Cardiac muscle cell (in vitro differentiated cells and primary cell): ENCODE measurements around the gene BPIFB1. TPM values are rescaled to one million over a fixed set of nuclear protein-coding genes. Genes with fewer than 3 reads are reported as not detected.

ENCODE experiments used
- DNase-seq, 2 donors: peaks; one replicate each; pipeline versions ENCODE4 v3.0.0 to v3.0.0-alpha.2; 2010 to 2017; ENCODE audit warnings: low read depth in 1 of 2, low spot score in 1 of 2
- H3K27ac ChIP-seq: fragments of 200-600 bp; sonication (generic); 2 replicates; pipeline ENCODE4 v1.5.1; 2016
- H3K27me3 ChIP-seq: fragments of 200-600 bp; sonication (generic); 2 replicates; pipeline ENCODE4 v1.6.0; 2016; ENCODE audit warnings: control low read depth
- H3K36me3 ChIP-seq: fragments of 200-600 bp; sonication (generic); 2 replicates; pipeline ENCODE4 v1.5.1; 2016; ENCODE audit warnings: control low read depth
- H3K4me1 ChIP-seq: fragments of 200-600 bp; sonication (generic); 2 replicates; pipeline ENCODE4 v1.8.1; 2017; ENCODE audit warnings: low read depth, mild to moderate bottlenecking, mixed run types
- H3K4me3 ChIP-seq: fragments of 200-600 bp; sonication (generic); 2 replicates; pipeline ENCODE4 v1.5.1; 2016; ENCODE audit warnings: mild to moderate bottlenecking
- H3K9me3 ChIP-seq: fragments of 200-600 bp; sonication (generic); 2 replicates; pipeline ENCODE4 v1.5.1; 2017; ENCODE audit warnings: low read depth, mild to moderate bottlenecking, control low read depth
- polyA plus RNA-seq: library from polyadenylated mRNA; unstranded; fragments of >200 nt; fragmentation: Nextera tagmentation; extraction: Ambion mirVana; gene quantifications from 2 replicates; pipeline ENCODE4 v1.2.1, GENCODE V29; 2016
- total RNA-seq: library from RNA; depleted of rRNA; stranded (reverse); fragments of >200 nt; gene quantifications from 2 replicates; pipeline ENCODE4 v1.2.3, GENCODE V29; 2016
- TF ChIP-seq, protein P1 (sequence below): IDR thresholded peaks from 2 replicates; pipeline ENCODE4 v1.5.1; 2012; ENCODE audit warnings: low read depth, mild to moderate bottlenecking, low read length

BPIFB1 gene
- total and polyA plus RNA-seq, 2 experiments from 2014 or later, result not detected

DNA sequence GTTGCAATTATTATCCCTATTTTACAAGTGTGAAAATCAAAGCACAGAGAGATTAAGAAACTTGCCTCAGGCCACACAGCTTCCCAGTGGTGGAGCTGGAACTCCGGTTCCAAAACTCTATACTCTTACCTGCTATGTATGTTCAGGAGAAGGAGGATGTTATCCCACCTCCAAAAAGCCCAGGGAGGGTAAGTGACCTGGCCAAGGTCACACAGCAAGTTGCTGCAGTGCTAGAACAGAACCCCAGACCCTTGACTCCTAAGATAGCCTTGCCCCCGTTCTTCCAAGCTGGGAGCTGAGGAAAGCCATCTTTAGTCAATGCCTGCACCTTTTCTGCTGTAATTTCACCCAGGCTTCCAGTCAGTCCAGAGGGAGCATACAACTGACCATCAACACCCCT, 42.3 kb downstream of the BPIFB1 start:
- Histone ChIP-seq H3K27me3 (no peaks in the 10 kb centered on the region), H3K4me1 (no peaks in the 10 kb centered on the region), H3K9me3 (no peaks in the 10 kb centered on the region), H3K27ac (no peak overlapping the region), H3K36me3 (no peaks in the 10 kb centered on the region), H3K4me3 (no peak overlapping the region)
- TF ChIP-seq, protein P1, sequence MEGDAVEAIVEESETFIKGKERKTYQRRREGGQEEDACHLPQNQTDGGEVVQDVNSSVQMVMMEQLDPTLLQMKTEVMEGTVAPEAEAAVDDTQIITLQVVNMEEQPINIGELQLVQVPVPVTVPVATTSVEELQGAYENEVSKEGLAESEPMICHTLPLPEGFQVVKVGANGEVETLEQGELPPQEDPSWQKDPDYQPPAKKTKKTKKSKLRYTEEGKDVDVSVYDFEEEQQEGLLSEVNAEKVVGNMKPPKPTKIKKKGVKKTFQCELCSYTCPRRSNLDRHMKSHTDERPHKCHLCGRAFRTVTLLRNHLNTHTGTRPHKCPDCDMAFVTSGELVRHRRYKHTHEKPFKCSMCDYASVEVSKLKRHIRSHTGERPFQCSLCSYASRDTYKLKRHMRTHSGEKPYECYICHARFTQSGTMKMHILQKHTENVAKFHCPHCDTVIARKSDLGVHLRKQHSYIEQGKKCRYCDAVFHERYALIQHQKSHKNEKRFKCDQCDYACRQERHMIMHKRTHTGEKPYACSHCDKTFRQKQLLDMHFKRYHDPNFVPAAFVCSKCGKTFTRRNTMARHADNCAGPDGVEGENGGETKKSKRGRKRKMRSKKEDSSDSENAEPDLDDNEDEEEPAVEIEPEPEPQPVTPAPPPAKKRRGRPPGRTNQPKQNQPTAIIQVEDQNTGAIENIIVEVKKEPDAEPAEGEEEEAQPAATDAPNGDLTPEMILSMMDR, result no peak
- no peak for DNase-seq

DNA sequence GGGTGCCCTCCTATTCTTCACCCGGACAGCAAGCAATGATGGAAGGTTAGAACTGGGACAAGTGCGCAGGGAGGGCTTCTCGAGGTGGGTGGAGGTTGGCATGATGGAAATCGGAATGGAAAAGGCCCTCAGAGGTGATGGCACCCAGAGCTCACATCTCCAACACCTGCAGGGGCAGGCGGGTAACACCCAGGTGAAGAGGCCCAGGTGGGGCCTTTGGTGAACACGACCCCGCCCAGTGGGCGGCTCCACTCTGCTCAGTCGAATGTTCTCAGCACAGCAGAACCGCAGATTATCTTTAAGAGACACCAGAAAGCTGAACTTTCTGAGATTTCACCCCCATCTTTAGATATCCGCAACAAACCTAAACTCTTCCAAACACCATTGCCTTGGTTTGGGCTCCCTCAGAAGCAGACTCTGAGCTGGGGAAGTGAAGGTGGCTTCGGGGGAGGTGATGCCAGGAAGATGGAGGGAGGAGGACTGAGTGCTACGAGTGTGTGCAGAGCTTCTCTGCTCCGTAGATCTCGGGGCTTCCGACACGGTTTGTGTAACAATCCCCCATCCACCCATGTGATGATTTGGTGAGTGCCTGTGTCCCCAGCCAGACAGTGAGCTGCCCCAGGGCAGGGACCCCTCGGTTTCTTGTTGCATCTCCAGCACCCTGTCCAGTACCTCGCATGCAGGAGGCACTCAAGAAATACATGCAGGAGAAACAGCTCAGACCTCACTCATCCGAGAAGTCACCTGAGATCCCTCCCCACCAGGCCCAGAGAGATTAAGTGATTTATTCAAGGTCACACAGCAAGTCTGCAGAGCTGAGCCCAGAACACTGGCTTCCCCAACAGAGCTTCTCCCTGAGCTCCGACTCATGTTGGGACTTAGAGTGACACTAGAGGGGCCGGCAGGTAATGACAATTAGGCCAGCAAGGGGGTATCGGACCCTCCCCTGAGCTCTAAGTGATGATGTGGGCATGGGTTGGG, 45.4 kb downstream of the BPIFB1 start:
- Histone ChIP-seq H3K4me3 (no peak overlapping the region), H3K9me3 (no peaks in the 10 kb centered on the region), H3K27me3 (no peaks in the 10 kb centered on the region), H3K4me1 (no peaks in the 10 kb centered on the region), H3K36me3 (no peaks in the 10 kb centered on the region), H3K27ac (no peak overlapping the region)
- no peak for DNase-seq
- TF ChIP-seq, protein P1, result no peak

DNA sequence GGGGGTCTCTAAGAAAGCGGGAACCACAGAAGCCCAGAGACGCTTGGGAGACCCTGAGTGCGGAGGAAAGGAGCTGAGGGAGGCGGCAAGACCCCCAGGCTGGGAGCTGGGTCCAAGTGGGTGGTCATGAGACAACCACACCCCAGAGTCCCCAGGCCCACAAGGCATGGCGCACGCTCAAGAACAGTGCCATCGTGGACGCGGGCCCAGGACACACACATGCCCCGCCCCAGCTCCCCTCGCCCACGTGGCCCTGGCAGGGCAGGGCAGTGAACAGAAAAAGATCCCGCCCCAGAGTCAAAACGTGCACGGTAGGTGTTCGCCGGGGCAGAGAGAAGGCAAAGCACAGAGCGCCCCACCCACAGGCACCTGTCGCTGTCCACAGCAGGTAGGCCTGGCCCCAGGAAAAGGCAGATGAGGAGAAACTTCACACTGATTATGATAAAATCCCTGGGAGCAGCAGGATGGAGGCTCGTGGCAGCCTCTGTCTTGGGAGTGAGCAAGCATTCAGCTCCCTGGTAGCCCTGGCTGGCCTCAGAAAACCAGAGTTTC, 50.0 kb downstream of the BPIFB1 start:
- no peaks in the 10 kb centered on the region for H3K9me3 ChIP-seq
- no peaks in the 10 kb centered on the region for H3K4me1 ChIP-seq
- no peaks in the 10 kb centered on the region for H3K27me3 ChIP-seq
- no peaks in the 10 kb centered on the region for H3K36me3 ChIP-seq
- no peak overlapping the region for H3K27ac ChIP-seq
- TF ChIP-seq, protein P1, result no peak
- DNase-seq, result no peak
- no peak overlapping the region for H3K4me3 ChIP-seq

DNA sequence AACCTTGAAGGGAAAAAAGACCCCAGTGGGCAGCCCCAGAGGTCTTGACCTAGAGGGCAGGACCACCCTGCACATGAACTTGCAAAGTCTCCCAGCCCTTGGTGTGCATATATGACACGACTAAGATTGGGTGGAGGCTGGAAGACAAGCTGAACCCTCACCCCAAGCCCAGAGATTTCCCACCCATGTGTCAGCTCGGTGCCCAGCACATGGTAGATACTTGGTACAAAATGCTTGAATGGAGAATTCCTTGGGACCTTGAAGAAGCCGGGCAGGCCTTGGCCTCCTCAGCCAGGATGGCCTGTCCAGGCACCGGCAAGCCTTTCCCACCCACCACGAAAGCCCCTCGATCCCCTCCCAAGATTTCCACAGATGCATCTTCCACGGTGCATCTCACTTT, 50.6 kb downstream of the BPIFB1 start:
- Histone ChIP-seq H3K4me3 (no peak overlapping the region), H3K36me3 (no peaks in the 10 kb centered on the region), H3K9me3 (no peaks in the 10 kb centered on the region), H3K4me1 (no peaks in the 10 kb centered on the region), H3K27ac (no peak overlapping the region), H3K27me3 (no peaks in the 10 kb centered on the region)
- TF ChIP-seq, protein P1, result no peak
- no peak for DNase-seq

DNA sequence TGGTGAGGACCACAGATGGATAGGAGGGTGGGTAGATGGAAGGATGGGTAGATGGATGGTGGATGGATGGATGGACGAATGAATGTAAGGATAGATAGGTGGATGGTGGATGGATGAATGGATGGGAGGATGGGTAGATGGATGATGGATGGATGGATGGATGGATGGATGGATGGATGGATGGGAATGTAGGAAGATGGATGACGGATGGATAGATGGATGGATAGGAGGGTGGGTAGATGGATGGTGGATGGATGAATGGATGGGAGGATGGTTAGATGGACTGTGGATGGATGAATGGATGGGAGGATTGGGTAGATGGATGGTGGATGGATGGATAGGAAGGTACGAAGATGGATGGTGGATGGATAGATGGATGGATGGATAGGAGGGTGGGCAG, 51.1 kb downstream of the BPIFB1 start:
- H3K36me3 ChIP-seq, result no peaks in the 10 kb centered on the region
- TF ChIP-seq, protein P1, result no peak
- H3K27ac ChIP-seq, result no peak overlapping the region
- H3K4me3 ChIP-seq, result no peak overlapping the region
- no peaks in the 10 kb centered on the region for H3K4me1 ChIP-seq
- no peaks in the 10 kb centered on the region for H3K9me3 ChIP-seq
- H3K27me3 ChIP-seq, result no peaks in the 10 kb centered on the region
- DNase-seq, result no peak
